Measurements from ENCODE around the gene TVP23B.
"Not testable (repeated sequence)": the region's sequence is repeated elsewhere in the genome, so short reads cannot be mapped to it uniquely, and the experiment has no call there.

The TVP23B gene

GRCh38 chr17:18780991-18781718 lies at the start of gene TVP23B:
Gene TVP23B (plus strand): TSS chr17:18781183. CDS start chr17:18781294, 111 bp downstream.
- peak; percentile 98 for DNase-seq
- peak; percentile 60 for TF ChIP-seq POLR2A (IDR thresholded peaks at IDR 0.05; ENCODE audit: low read length)

GRCh38 chr17:18732438-18732837 lies 48.5 kb upstream of the TVP23B start:
- DNase-seq, result not testable (repeated sequence)

- not testable (repeated sequence) for DNase-seq
Observed at GRCh38 chr17:18733350-18733749, 47.6 kb upstream of the TVP23B start.

DNA sequence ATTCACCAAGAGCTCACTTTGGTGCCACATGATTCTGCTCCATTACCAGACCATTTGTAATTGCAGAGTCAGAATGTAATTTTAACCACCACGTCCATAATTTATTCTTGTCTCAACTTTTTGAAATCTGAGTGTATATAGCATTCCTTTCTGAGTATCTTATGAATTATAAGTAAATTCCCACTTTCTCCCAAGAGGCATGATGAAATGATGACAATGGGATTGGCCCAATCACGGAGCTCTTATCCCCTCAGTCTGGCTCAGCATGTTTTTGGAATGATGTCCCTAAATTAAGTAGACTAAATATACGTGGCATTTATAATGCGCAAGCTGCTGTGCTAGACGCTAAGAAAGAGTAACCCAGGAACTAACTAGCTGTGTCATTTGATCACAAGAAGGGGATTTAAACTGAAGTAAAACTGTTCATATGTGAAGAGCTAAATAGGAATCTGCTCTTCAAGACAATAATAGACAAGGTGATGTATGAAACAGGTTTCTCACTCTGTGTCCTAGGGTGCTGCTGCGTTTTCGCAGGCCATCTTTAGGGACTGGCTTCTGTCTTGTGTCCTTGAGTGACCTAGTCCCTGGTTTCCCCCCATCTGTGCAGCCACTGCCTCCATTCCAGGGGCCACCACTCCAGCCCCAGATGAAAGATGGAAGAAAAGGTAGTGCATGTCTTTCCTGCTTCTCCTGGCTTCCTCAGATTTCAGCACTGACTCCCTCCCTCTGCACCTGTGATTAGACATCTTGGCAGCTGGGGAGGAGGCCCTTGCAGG lies 41.2 kb upstream of the TVP23B start:
- not testable (repeated sequence) for DNase-seq

- DNase-seq, result not testable (repeated sequence)
Observed at GRCh38 chr17:18741228-18741627, 39.8 kb upstream of the TVP23B start.

DNA sequence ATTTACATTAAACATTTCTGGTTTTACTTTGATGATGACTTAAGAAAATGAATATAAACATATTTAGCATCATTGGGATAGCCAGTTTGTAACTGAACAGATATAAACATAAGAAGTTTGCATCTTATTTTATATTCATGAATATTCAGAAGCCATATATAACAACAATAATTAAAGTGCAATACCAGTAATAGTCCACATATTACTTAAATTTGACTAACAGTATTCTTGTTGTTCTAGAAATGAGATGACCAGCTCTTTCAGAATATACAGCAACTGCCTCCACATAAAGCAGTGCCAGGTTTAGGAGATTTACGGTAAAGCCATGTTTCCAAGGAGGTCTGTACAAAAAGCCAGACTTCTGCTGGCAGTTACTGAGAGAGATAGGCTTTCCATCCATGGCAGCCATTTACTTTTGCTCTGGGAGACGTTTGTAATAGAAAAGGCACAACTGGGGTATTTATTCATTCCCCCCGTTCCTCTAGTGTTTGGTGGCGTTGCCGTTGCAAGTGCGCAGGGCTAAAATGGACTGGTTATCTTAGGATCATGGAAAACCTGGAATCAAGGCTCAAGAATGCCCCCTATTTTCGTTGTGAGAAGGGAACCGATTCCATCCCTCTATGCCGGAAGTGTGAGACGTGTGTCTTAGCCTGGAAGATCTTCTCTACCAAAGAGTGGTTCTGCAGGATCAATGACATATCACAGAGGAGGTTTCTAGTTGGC lies 37.1 kb upstream of the TVP23B start, which contains the start of gene FBXW10:
Gene FBXW10, plus strand, starts transcription at position 356 of the 723 bp plus-strand sequence. Its CDS starts 191 bp downstream, at position 547.
- not testable (repeated sequence) for DNase-seq

DNA sequence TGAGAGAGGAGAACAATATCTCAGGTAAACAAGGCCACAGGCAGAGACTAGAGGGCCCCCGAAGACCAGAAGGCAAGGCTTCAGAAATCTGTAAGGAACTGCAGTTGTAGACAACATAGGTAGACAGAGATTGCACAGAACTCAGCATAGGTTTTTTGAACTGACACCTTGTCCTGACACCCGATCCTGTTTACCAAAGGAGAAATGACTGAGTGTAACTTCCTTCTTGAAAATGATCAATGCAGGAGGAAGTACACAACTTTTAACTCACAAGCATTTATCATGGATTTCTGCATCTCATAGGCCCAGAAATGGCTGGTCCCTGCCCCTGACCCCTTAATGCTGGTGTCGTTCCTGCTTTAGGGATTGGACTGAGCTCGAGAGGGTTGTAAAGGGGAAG lies 36.3 kb upstream of the TVP23B start:
- not testable (repeated sequence) for DNase-seq

- DNase-seq, result not testable (repeated sequence)
Observed at GRCh38 chr17:18746551-18746950, 34.4 kb upstream of the TVP23B start.

DNA sequence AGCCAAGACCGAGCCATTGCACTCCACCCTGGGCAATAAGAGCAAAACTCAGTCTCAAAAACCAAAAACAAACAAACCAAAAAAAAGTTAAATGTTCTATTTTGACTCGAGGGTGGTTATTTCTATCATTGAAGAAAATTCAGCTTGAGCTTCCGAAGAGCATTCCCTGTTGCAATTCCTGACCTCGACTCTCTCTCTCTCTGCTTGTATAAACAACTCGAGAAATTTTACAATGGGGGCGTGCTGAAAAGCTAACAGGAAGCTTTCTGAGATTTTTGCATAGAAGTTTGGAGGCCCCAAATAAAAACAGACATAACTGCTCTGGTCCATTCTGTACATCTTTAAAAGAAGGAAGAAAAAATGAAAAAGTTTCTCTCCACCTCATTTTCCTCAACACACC lies 33.5 kb upstream of the TVP23B start:
- DNase-seq, result not testable (repeated sequence)

GRCh38 chr17:18750242-18750641 lies 30.7 kb upstream of the TVP23B start:
- not testable (repeated sequence) for DNase-seq

DNA sequence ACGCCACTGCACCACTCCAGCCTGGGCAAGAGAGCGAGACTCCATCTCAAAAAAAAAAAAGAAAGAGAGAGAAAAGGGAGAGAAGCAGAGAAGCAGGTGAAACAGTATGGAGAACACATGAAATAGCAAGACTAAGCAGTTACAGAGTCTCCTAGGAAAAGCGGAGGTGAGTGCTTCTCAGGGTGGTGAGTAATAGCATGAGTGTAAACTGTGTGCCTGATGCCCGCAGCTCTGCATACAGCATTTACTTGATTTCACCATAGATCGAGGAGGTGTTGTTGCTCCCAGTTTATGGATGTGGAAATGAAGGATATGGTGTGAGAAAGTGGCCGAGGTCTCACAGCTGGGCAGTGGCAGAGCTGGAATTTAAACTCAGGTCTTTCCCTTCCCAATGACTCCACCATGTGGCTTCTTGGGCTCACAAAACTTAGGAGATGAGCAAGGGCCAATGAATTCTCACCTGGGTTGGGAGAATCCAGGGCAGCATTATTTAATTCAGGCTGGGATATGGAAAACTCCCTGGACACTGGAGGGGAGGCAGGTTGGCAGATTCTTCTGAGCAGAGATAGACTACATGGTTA lies 27.1 kb upstream of the TVP23B start:
- DNase-seq, result not testable (repeated sequence)

- not testable (repeated sequence) for DNase-seq
Observed at GRCh38 chr17:18755969-18756368, 25.0 kb upstream of the TVP23B start.

- DNase-seq, result not testable (repeated sequence)
Observed at GRCh38 chr17:18757368-18758044, 23.5 kb upstream of the TVP23B start.

- DNase-seq, result not testable (repeated sequence)
Observed at GRCh38 chr17:18758344-18758743, 22.6 kb upstream of the TVP23B start.

- not testable (repeated sequence) for DNase-seq
Observed at GRCh38 chr17:18760221-18760620, 20.8 kb upstream of the TVP23B start.

DNA sequence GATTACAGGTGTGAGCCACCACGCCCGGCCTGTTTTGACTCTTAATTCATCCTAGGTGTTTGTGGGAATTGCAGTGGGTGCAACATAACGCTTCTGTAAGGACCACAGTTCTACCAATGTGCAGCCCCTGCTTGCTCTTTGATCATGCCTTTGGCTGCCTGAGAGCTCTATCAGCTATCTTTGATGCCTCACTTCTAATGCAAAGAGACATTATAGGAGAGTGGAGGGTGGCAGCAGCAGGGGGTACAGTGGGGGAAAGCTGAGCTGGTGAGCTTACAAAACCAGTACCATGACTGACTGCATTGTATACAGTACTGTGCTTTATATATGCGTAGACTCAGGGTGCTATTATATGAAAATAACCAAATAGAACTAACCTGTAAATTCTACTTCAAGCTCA lies 10.4 kb upstream of the TVP23B start:
- DNase-seq, result not testable (repeated sequence)

GRCh38 chr17:18771066-18771465 lies 9.9 kb upstream of the TVP23B start:
- not testable (repeated sequence) for DNase-seq

Data from erythroblast (primary cell).